ENCODE data around the gene KCNJ9.

Gene KCNJ9

DNA sequence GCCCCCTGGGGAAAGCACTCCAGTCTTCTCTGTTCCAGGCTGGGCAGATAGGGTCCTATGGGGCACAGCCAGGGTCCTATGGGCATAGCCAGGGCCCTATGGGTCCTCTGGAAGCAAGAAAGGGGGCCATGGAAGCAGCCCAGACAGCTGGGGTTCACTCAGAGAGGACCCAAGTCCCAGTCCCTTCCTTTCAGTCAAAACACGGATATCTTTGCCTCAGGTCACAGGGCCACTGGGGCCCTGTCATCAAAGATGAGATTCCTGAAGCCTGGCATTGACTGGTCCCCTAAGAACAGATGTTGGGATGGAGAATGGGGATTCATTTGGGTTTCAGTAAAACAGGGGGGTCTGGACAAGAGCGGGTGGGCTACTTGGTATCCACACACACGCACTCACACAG, 8.5 kb downstream of the KCNJ9 start:
- DNase-seq = no peak

DNA sequence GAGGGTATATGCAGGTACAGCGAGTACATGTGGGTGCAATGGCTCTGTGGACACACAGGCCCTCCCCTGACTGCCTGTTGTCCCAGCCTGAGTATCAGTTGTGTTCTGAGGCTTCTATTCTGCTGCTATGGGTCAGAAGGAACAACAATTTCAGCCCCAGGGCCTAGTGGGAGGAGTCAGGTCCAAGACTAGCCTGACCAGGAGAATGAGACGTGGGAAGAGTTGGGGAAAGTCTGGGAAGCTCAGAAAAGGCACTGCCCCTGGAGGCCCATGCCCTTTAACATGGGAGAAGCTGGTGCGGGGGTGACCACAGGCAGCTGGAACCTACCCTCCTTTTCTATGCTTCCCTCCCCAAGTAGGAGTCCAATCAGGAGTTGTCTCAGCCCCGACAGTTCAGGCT, 9.4 kb downstream of the KCNJ9 start:
- DNase-seq = no peak

DNA sequence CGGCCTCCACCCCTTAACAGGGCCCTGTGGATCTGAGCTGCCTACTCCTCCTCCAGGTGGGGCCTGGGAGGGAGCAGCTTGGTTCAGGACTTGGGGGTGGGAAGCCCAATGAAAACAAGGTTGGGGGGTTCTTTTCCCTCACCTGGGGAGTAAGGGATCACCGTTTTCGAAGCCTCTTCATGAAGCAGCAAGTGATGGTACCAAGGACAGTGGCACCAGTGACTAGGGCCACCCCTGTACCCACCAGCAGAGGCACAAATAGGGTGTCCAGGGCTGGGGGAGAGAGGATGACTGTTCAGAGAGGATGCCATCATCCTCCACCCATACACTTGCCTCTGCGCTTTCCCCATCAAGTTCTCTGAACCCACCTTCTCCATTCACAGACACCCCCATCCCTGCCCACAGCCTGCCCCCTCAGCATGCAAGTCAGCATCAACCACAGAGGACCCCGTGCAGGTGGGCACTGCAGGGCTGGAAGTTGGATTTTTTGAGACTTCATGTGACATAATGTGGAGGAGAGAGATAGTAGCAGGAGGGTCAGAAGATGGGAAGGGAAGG, 10.4 kb downstream of the KCNJ9 start:
- no peak for DNase-seq

DNA sequence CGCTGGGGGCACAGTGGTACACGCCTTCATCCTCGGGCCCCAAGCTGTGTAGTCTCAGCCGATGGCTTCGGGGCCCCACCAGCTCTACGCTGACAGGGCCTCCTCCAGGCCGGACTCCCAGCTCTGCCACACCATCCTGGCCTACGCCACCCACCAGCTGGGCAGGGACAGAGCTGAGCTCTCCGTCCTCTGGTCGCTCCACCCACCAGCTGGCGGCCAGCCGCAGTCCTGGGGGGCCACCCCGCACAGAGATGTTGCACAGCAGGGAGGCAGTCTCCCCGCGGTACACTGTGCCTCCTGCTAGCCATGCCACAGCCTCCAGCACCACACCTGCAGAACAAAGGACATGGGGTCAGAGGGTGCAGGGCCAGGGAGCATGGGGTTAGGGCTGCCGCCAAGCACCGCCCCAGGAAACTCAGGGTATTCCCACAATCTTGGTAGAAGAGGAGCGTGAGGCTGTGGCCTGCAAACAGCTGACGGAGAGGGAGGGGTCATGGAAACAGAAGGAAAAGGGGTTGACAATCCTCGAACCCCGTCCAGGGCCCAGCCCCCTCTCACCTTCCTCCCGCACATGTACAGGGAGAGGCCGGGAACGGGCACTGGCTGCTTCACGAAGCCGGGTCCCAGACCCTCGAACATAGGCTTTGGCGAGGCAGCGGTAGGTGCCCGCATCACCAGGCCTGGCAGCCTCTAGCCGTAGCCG, 11.2 kb downstream of the KCNJ9 start:
- DNase-seq = no peak

DNA sequence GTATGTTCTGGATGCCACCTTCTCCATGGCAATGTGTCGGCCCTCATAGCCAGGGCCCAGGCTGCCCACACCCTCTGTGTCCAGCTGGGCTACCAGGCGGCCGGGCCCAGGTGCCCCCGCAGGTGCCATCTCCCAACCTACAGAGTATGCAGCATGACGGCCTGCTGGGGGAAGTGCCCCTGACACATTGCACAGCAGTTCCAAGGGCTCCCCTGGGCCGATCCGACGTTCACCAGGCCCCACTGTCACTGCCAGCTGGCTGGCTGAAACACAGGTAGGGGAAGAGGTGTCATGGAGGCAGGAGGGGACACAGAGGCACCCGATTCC, 11.7 kb downstream of the KCNJ9 start:
- no peak for DNase-seq

DNA sequence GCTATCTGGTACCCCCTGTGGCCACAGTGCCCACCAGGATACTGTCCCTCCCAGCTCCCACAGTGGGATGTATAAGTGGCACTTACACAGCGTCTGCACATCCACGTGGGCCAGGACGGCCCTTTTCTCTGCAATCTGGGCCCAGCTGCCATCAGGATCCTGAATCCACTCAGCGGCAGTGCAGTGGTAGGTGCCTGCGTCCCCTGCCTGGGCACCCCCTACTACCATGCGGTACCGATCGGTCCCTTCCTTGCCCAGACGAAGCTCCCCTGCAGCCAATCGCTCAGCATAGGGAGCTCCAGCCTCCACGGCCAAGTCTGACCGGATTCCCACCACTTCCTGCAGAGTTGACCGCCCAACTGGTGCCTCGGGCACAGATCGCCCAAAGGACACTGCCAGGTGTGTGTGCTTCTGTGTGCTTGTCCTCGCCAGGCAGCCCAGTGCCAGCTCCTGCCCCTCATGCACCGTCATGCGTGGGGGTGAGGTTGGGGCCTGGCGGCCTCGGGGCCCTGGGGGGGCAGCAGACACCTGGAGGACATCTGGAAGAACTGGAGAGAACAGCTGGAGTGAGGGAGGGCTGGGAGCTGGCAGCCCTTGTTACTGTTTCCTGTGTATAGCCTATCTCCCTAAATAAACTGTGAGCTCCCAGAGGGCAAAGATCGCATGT, 12.4 kb downstream of the KCNJ9 start:
- DNase-seq = no peak

DNA sequence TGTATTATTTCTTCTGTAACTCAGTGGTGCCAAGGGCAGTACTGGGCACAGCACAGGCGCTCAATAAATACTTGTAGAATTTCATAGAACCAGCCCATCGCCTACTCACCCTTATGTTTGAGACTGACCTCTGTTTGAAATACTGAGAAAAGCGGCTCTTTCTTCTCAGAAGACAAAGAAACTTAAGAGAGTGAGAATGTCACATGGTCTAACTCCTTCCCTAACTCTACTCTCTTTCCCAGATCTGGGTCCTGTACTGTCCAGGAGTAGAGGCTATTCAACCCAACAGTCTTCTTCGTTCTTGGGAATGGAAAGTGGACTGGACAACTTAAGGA, 12.9 kb downstream of the KCNJ9 start:
- DNase-seq = no peak

DNA sequence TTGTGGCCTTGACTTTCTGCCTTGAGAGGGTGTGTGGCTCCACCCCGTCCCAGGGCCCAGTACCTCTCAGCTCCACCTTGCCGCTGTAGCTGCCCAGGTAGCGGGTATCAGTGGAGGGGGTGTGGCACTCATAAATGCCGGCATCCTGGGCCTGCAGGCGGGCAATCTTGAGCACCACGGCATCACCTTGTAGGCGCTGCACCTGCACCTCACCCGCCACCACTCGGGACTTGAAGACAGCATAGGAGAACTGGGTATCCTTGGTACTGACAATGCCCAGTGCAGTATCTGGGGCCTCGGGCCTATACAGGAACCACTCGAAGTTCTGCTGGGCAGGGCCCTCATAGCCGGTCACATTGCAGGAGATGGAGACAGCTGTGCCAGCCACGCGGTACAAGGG, 13.5 kb downstream of the KCNJ9 start:
- no peak for DNase-seq

DNA sequence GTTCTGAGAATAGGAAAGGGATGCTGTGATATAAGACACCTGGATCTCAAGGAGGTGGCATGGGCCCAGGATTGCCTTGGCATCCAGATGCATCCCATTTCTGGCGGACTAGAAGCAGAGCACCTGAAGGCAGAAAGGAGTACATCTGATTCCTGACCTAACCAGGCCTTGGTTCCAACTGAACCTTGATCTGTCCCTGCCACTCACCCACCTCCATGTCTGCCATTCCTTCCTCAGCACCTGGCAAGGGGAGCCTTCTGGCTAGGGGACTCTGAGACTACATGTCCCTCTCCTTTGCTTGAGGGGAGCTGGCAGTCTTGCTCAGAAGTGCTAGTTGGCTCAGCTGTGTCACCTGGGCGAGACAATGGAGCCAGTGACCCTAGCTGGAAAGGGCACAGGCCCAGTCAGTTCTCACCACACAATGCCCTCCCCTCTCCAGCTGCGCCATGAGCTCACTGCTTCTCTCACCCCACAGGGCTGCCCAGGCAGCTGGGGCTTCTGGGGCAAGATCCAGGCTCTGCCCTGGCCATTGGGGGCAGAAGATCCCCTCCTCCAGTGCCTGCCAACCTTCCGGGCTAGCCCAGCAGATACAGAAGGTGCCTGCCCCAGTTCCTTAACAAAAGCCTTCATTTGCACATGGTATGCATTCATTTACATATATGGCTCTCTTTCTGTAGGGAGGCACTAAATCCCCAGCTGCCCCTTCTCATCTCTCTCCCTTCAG, 14.2 kb downstream of the KCNJ9 start:
- no peak for DNase-seq

DNA sequence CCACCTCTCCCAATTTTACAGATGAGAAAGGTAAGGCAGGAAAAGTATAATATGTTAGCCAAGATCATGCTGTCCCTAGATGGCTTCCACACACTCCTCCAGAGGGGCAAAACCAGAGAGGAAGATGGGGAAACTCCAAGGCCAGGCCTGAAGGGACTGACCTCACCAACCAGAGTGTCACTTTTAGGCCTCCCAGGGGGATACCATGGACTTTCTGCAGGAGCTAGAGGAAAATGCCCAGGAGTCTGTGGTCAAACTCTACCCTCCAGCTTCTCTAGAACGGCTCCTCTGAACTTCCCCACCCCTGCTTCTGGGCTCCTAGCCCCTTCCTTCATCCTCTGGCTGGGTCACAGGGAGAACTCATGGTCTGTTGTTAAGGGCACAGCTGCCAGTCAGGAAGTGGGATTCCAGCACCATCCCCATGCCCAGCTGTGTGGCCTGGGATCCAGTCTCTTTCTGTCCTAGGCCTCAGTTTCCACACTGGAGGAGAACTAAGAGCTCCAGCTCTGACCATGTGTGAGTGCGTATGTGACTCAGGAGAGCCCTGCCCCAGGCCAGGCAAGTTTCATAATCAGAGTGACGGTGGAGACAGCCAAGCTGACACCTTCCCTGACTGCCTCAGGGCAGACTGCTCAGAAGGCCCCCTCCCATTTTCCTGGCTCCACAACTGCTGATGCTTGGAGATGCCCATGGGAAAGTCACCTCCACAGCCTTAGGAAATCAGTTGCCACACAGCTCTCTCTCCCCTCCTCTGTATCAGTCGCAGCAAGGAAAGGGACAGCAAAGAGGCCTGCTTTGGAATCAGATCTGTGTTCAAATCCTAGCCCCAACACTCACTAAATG, 15.2 kb downstream of the KCNJ9 start:
- peak; percentile 26 for DNase-seq

DNA sequence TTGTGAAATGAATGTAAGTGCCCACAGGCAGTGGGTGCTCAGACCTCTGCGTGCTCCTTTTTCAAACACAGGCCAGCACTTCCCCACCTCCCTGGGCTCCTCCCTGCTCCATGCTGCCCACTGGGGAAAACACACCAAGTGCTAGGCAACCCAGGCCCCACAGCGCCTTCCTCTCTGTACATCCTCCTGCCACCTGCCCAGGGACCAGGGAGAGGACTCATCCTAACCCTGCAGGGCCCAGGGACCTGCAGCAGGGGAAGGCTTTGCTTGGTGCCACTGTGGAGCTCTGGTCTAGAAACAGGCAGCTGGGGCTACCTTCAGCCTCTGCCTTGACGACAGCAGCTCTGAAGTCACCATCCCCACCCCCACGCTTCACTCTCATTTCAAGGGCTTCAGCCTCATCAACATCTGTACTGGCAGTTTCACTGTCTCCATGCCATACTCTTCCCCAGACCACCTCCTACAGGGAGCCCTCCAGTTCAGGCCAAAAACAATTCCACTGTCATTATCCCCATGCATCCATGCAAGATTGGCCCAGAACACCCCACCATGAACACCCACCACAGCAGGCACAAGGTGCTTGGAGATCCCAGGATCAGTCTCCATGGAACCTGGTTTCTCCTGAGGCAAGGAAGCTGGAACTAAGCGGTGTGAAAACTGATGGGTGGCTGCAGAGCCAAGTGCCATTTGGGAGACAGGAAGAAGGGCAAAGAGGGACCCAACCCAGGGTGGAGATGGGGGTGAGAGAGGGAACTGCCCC, 16.0 kb downstream of the KCNJ9 start:
- peak; percentile 29 for DNase-seq

DNA sequence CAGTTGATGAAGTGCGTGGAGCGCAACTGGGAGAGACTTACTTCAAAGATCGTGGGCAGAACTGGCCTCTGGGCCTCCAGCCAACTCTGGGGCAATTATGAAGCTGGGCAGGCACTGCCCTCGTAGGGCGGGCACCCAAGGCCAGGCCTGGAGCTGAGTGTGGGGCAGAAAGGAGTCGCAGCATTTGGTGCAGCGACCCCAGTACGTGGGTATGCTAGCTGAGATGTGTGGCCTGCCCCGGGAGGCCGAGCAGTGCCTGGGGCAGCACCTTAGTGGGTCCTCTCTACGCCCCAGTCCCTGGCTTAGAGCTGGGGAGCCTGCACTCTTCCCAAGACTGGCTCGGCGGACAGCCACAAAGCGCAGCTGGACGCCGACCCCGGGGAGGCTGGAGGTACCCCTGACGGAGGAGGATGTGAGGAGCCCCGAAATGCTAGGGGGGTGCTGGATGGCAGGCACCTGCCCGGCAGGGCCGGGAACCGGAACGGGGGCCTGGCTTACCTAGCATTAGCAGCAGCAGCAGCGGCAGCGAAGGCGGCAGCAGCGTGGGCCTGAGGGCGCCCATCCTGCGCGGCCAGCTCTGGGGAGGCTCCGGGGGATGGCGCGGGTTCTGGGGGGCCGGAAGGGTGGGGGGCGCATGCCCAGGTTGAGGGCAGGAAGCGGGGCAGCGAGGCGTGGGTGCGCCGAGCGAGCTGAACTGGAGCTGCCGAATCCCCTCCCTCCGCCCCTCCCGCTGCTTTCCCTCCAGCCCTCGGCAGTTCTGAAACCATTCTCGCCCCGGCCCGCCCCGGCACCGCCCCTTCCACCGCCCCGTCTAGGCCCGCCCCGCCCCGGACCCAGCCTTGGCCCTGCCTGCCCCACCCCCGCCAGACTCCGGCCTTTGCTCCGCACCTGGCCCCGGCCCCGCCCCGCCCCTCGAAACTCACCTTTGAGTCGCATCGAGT, 16.8 kb downstream of the KCNJ9 start, which contains the start of gene IGSF8:
Gene IGSF8, minus strand, starts transcription at position 709 of the 941 bp plus-strand sequence. Its CDS starts 147 bp downstream, at position 562.
- DNase-seq = peak; percentile 90

DNA sequence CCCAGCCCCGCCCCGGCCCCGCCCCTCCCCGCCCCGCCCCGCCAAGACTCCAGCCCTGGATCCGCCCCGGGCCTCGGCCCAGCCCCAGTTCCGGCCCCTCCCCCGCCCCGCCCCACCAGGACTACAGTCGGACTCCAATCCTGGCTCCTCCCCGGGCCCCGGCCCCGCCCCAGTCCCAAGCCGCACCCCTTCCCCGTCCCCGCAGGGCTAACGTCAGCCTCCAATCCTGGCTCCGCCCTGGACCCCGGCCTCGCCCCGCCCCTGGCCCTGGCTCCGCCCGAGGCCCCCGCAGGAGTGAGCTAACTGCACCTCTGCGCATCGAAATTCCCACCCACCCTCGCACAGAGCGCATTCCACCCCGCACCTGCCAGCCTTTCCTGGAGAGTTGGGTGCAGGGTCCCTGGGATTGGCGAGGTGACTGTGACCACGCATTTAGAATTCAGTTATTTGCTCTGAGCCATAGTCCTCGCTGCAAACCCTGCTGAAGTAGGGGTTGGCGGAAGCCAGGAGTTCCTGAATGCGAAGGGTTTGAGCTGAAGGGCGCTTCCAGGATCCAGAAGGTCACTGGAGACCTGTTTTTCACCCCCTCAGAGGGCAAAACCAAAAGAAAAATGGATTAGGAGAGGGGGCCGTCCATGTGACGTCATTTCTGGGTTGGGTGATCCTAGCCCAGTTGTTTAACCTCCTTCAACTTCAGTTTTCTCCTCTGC, 17.7 kb downstream of the KCNJ9 start:
- DNase-seq = peak; percentile 98

DNA sequence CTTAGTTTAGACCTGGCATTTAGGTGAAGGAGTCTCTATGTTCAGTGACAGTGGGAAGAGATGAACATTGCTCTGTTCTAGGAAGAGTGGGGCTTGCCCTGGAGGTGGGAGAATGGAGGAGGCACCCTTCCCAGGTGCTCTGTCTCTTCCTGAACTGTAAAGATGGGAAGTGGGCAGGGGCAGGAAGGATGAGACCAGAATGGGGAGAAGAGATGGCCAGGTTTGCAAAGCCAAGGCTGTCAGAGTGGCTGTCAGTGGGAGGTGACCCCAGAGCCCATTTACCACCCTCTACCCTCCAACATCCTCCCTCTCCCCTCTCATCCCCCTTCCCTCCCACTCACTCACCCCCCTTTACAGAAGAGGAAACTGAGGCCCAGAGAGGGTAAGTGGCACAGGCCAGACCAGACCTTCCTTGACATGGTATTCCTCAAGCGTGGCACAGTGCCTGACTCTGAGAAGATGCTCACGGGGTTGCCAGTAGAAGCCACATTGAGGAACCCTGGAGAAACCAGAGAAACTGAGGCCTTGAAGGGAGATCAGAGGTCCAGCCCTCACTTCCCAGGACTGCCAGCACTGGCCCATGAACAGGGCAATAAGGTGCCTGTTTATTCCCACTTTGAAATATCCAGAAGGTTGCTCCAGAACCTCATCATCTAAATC, 18.5 kb downstream of the KCNJ9 start:
- DNase-seq = no peak

DNA sequence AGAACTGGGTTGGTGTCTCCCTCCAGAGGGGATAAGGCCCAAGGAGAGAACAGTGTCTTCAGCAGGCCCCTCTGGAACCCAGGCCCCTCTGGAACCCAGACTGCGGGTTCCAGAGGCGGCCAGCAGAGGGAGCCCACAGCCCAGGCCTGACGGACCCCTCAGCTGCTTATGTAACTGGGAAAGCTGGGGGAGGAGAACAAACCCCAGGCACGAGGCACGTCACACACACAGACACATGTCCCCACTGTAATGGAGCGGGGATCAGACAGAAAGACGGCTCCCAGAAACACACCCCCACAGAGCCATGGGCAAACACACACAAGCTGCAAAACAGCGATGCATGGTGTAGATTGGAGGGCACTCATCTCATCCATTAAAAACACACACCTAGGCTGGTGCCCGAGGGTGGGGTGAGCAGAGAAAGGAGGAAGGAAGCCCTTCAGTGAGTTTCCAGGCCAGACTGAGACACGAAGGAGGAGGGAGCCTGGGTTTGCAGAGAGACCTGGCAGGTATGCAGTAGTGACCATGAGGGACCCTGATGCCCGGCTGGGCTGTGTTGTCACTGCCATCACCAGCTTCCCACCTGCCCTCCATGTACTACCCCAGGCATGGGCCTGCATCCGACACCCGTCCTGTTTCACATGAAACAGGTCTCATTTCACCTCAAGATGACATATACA, 19.8 kb downstream of the KCNJ9 start:
- peak; percentile 81 for DNase-seq

DNA sequence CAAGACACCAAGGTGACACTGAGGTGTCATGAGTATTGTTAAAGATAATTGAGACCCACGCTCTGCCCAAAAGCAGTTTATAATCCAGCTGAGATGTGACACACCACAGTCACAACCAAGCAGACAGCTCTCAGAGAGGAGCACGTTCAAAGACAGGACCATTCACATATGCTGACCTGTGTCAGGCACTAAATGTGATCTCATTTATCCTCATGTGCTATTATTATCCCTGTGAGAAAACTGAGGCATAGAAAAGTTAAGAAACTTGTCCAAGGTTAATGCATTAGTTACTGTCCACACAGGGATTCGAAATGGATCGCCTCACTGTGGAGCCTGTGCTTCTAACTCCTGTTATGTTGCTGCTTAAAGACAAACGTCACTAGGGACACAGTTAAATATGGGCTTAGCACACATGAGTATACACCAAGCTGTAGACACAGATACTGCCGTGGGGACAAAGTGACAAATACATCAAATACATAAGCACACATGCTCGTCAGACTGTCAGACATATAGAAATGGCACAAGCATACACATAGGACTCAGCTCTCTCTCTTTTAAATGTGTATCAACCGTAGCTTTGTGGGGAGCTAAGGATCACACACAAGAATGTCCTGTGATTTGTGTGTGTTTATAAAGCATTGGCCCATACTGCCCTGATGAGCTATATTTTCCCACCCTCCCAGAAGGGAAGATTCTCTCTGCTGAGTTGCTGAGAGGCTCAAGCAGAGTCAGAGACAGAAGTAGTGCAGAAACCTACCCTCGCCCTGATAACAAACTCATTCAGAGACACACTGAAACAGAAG, 20.6 kb downstream of the KCNJ9 start:
- DNase-seq = no peak

DNA sequence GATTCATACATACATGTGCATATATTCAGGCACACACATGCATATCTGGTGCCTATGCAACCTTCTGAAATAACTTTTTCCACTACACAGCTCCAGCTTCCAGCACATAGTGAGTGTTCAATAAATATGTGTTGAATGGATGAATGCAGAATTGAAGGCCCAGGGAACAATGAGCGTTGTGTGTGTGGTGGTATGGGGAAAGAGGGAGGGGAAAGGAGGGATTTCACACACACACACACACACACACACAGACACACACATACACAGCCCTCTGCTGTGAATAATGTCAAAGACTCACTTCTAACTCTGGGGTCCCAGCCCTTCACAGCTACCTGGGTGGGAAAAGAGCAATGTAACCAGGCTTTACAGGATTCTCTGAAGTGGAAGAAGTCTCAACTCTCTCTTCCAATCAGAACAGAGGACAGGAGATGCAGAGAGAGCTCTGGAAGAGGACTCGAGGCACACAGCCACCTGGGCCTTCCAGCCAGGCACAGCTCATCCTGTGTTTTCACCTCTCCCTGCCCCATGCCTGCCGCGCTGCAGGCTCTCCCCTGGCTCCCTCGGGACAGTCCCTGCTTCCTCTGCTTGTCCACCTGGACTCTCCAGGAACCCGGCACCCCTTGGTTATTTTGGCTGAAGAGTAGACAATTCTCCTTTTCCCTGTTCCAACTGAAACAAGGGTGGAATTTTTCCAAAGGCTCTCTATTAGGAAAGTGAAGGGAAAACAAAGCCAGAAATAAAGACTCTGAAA, 22.5 kb downstream of the KCNJ9 start:
- DNase-seq = no peak

DNA sequence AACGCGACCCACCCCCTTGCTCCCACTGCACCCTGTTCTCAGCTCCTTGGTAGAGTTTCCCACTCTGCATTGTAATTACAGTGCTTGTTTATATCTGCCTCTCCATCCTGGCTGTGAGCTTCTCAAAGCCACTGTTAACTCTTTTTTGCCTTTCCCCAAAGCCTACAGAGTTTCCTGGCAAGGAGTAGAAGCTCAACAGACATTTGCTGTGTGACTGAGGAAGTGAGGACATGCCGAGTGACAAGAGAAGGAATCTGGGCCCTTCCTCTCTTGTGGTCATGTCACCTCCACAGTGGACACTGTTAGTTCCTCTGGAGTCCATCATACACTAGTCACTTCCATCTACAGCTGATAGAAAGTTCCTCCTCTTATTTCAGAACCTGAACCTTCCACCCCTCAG, 23.1 kb downstream of the KCNJ9 start:
- no peak for DNase-seq
